HL-60 (cell line): Measurements from ENCODE around the gene BPIFB4.
"Not testable (repeated sequence)": the region's sequence is repeated elsewhere in the genome, so short reads cannot be mapped to it uniquely, and the experiment has no call there.

Source experiments
- DNase-seq, 2 experiments: peaks; one replicate each; pipeline ENCODE4 v3.0.0-alpha.2; 2010 to 2020; ENCODE audit warnings: low read depth in 1 of 2, low spot score in 1 of 2
- H3K27ac ChIP-seq: fragments of 250-450 bp; sonication (Bioruptor Pico); replicated peaks from 2 replicates; pipeline ENCODE4 v1.5.1; 2020; ENCODE audit warnings: mild to moderate bottlenecking, moderate library complexity
- H3K27me3 ChIP-seq: fragments of 250-450 bp; sonication (Bioruptor Pico); 2 replicates; pipeline ENCODE4 v1.5.1; 2021; ENCODE audit warnings: mild to moderate bottlenecking, moderate library complexity; ENCODE audit not compliant: insufficient read depth, poor library complexity, severe bottlenecking
- H3K4me3 ChIP-seq: replicated peaks from 2 replicates; pipeline ENCODE4 v1.5.1; 2011; ENCODE audit warnings: mild to moderate bottlenecking, control low read depth, low read length; ENCODE audit not compliant: insufficient read depth
- GABPA ChIP-seq: IDR thresholded peaks from 2 replicates; pipeline ENCODE4 v1.6.1; 2012; ENCODE audit warnings: low read depth
- POLR2AphosphoS5 ChIP-seq: IDR thresholded peaks from 2 replicates; pipeline ENCODE4 v1.6.1; 2012; ENCODE audit warnings: low read depth
- SPI1 ChIP-seq: IDR thresholded peaks from 2 replicates; pipeline ENCODE4 v1.6.1; 2012; ENCODE audit warnings: low read depth, mild to moderate bottlenecking, borderline replicate concordance
- TF ChIP-seq, protein P1 (sequence below): IDR thresholded peaks from one replicate; pipeline ENCODE4 v1.5.1; 2011; ENCODE audit warnings: low read length, control low read depth, inconsistent platforms; ENCODE audit not compliant: insufficient read depth
- TF ChIP-seq, protein P2 (sequence below): IDR thresholded peaks from 2 replicates; pipeline ENCODE4 v1.6.1; 2012; ENCODE audit warnings: low read depth; ENCODE audit not compliant: insufficient replicate concordance

BPIFB4 gene

DNA sequence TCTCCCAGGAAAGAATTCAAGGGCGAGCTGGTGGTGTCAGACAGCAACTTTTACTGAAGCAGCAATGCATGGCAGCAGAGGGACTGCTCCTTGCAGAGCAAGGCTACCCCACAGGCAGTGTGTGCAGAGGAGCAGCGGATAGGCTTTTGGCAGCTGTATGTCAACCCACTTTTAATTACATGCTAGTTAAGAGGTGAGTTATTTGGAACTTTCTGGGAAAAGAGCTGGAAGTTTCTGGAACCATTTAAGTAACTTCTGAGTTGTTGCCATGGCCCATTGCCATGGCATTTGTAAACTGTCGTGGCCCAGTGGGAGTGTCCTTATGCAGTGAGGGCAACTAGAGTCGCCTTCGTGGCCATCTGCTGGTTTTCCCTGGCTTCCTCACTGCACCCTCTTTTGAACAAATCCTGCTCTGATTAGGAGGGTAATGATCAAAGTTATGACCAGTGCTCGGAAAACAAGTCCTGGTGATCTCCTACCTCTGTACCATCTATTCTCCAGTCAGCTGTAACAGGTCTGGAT, 34.0 kb downstream of the BPIFB4 start:
- Histone ChIP-seq H3K27ac (no peak overlapping the region), H3K27me3 (no peaks in the 10 kb centered on the region), H3K4me3 (no peak overlapping the region)
- TF ChIP-seq GABPA (no peak), POLR2AphosphoS5 (no peak), SPI1 (no peak)
- TF ChIP-seq, protein P1, sequence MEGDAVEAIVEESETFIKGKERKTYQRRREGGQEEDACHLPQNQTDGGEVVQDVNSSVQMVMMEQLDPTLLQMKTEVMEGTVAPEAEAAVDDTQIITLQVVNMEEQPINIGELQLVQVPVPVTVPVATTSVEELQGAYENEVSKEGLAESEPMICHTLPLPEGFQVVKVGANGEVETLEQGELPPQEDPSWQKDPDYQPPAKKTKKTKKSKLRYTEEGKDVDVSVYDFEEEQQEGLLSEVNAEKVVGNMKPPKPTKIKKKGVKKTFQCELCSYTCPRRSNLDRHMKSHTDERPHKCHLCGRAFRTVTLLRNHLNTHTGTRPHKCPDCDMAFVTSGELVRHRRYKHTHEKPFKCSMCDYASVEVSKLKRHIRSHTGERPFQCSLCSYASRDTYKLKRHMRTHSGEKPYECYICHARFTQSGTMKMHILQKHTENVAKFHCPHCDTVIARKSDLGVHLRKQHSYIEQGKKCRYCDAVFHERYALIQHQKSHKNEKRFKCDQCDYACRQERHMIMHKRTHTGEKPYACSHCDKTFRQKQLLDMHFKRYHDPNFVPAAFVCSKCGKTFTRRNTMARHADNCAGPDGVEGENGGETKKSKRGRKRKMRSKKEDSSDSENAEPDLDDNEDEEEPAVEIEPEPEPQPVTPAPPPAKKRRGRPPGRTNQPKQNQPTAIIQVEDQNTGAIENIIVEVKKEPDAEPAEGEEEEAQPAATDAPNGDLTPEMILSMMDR: no peak
- TF ChIP-seq, protein P2, sequence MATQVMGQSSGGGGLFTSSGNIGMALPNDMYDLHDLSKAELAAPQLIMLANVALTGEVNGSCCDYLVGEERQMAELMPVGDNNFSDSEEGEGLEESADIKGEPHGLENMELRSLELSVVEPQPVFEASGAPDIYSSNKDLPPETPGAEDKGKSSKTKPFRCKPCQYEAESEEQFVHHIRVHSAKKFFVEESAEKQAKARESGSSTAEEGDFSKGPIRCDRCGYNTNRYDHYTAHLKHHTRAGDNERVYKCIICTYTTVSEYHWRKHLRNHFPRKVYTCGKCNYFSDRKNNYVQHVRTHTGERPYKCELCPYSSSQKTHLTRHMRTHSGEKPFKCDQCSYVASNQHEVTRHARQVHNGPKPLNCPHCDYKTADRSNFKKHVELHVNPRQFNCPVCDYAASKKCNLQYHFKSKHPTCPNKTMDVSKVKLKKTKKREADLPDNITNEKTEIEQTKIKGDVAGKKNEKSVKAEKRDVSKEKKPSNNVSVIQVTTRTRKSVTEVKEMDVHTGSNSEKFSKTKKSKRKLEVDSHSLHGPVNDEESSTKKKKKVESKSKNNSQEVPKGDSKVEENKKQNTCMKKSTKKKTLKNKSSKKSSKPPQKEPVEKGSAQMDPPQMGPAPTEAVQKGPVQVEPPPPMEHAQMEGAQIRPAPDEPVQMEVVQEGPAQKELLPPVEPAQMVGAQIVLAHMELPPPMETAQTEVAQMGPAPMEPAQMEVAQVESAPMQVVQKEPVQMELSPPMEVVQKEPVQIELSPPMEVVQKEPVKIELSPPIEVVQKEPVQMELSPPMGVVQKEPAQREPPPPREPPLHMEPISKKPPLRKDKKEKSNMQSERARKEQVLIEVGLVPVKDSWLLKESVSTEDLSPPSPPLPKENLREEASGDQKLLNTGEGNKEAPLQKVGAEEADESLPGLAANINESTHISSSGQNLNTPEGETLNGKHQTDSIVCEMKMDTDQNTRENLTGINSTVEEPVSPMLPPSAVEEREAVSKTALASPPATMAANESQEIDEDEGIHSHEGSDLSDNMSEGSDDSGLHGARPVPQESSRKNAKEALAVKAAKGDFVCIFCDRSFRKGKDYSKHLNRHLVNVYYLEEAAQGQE: no peak
- DNase-seq: no peak

DNA sequence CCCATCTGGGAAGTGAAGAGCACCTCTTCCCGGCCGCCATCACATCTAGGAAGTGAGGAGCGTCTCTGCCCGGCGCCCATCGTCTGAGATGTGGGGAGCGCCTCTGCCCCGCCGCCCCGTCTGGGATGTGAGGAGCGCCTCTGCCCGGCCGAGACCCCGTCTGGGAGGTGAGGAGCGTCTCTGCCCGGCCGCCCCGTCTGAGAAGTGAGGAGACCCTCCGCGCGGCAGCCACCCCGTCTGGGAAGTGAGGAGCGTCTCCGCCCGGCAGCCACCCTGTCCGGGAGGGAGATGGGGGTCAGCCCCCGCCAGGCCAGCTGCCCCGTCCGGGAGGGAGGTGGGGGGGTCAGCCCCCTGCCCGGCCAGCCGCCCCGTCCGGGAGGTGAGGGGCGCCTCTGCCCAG, 36.1 kb downstream of the BPIFB4 start:
- H3K4me3 ChIP-seq, H3K27ac ChIP-seq, H3K27me3 ChIP-seq, DNase-seq: not testable (repeated sequence)

DNA sequence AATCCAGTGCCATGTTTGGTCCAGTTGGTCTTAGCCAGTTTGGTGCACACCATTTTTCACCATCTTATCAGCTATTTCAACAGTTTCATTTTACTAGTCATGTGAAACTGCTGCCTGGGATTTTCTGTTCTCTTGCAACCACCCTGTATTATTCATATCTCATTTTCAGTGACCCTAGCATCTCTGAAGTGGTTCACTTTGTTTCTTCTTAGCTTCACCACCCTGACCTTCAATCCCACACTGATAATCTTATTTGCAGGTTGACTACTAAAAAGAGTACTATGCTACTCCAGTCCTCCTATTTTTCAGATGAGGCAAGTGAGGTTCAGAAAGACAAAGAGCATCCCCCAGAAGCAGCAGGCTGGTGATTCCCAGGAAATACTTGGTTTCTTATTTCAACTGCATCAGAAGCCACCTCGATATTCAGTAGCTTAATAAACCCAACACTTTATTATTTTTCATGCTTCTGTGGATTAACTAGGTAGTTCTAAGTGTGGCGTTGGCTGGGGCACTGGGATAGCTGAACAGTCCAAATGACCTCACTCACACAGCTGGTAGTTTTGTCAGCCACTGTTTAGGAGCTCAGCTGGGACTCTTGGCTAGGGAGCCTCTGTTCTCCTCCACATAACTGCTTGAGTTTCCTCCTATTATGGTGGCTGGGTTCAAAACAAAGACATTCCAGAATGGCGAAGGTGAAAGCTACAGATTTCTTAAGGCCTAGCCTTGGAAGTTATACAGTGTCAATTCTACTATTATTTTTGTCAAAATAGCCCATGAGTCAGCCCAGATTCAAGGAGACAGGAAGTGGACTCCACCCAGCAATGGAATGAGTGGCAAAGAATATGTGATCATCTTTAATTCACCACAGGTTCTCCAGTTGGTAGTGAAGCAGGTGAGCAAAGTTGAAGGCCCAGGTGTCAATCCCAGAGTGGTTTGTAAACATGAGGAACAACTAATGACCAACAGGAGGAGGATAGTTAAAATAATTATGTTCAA, 40.6 kb downstream of the BPIFB4 start:
- TF ChIP-seq SPI1: no peak
- TF ChIP-seq POLR2AphosphoS5: no peak
- TF ChIP-seq GABPA: no peak
- TF ChIP-seq, protein P2: no peak
- TF ChIP-seq, protein P1: no peak
- H3K27ac ChIP-seq: no peak overlapping the region

DNA sequence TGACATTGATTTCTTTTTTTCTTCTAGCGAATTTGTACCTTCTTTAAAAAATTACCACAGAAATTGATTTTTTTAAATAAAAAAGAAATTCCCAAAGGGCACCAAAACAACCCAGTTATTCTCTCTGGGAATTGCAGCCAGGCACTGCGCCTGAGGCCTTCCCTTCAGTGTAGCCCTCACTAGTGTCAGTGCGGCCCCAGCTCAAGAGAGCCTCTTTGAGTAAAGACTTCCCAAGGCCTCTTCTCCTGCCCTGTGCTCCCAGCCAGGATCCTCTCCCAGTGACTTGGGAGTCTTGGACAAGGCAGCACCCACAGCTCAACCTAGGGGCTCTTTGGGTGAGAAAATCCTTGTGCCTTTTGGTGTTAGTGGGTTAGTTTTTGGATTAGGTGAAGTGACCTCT, 41.5 kb downstream of the BPIFB4 start:
- no peaks in the 10 kb centered on the region for H3K27me3 ChIP-seq
- no peak overlapping the region for H3K4me3 ChIP-seq
- no peak overlapping the region for H3K27ac ChIP-seq
- no peak for DNase-seq
- no peak for TF ChIP-seq GABPA
- TF ChIP-seq, protein P2: no peak
- TF ChIP-seq, protein P1: no peak
- no peak for TF ChIP-seq SPI1
- no peak for TF ChIP-seq POLR2AphosphoS5

More for the DNA sequence above, 40.6 kb downstream of the BPIFB4 start:
- DNase-seq: no peak
- H3K27me3 ChIP-seq: no peaks in the 10 kb centered on the region
- no peak overlapping the region for H3K4me3 ChIP-seq

DNA sequence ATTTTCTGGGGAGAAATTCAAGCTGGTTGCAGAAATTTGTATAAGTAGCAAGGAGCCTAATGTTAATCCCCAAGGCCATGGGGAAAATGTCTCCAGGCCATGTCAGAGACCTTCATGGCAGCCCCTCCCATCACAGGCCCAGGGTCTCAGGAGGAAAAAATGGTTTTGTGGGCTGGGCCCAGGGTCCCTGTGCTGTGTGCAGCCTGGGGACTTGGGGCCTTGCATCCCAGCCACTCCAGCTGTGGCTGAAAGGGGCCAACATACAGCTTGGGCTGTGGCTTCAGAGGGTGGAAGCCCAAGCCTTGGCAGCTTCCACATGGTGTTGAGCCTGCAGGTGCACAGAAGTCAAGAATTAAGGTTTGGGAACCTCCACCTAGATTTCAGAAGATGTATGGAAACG, 42.9 kb downstream of the BPIFB4 start:
- H3K27me3 ChIP-seq, H3K27ac ChIP-seq, H3K4me3 ChIP-seq, DNase-seq: not testable (repeated sequence)
